ENCODE results near the gene SNX18. TPM values are rescaled to one million over a fixed set of nuclear protein-coding genes. Genes with fewer than 3 reads are reported as not detected.

Gene SNX18
- total and polyA plus RNA-seq, 2 of the 8 experiments (the other 6 are each of a cell fraction or from before 2014, with no cell fraction given), result 5.8 to 17.7 TPM

GRCh38 chr5:54514841-54515432 lies 2.6 kb upstream of the SNX18 start (continued):
- no peak for TF ChIP-seq EP300 (IDR thresholded peaks at IDR 0.05; ENCODE audit: borderline replicate concordance in 1 of 2, low read depth in 2 of 2, low read length in 2 of 2)
- no peak for TF ChIP-seq CHD2 (IDR thresholded peaks at IDR 0.05; ENCODE audit: low read length)

All from H1 (cell line).